GM21447 (cell line): Measurements from ENCODE around the gene ADAM10.

Source experiments
- ATAC-seq: cut with Tn5 transposase; IDR thresholded peaks from one replicate; pipeline ENCODE4 v1.9.1; 2021; ENCODE audit not compliant: unreplicated experiment

ADAM10 gene

DNA sequence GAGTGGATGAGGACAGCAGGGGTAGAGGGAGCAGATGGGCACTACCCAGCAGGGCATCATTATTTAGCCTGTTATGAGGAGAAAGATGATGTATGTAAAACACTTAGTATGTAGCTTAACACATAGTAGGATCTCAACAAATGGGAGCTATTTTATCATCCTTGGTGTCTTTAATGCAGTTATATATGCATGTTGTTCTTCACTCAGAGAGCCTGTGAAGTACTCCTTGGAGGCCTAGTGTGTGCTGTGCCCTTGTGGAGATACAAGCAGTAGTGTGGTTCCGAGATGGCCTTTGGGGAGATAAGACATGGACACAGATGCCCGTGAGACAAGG, 193.5 kb downstream of the ADAM10 start:
- ATAC-seq: no peak

DNA sequence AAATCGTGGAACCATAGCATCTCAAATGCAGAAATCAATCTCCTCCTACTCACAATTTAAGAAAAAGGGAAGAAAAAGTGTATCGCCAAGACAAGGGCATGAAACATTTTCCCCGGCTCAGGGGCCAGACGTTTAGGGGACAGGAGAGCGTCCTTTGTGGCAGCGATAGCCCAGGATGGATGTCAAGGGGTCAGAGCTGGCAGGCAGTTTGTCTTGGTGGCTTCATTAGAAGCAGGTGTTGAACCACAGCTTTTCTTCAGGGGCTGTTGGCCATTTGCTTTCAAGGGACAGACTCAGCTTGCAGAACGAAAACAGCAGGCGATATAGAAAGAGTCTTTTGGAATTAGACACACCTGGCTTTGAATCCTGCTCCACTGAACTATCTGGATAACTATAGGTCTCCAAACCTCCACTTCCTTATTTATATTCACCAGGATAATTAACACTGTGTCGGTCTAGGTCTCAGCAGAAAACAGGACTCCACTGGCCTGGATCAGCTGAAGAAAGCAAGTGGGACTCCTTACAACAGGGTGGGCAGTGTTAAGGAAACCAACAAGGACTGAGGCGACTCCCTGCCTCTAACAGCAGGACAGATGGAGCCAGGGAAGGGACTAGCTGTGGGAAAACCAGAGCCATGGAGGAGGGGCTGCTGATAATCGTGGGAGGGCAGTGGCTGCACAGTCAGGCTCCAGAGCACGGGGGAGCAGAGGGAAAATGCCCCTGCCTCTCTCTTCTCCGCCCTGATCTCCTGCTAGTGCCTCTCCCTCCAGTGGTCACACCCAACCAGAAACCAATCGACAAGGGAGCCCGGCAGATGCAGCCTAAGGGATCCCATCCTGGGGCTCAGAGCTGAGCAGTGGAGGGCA, 194.1 kb downstream of the ADAM10 start:
- no peak for ATAC-seq

DNA sequence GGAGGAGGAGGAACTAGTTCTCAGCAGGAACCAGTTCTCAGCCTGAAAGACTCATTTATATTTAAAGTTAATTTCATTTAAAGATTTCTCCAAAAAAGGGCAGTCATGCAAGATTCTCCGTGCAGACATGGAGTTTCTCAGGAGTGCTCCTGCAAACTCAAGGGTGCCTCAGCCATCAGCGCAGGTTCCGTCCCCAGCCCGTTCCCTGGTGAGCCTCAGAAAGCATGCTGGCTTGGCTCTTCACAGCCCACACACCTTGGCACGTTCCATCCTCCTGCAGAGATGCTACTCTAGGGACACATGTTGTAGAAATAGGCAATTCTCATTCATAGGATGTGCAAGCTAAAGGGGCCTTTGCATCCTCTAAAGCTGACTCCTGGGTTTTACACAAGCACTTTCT, 194.7 kb downstream of the ADAM10 start:
- no peak for ATAC-seq

DNA sequence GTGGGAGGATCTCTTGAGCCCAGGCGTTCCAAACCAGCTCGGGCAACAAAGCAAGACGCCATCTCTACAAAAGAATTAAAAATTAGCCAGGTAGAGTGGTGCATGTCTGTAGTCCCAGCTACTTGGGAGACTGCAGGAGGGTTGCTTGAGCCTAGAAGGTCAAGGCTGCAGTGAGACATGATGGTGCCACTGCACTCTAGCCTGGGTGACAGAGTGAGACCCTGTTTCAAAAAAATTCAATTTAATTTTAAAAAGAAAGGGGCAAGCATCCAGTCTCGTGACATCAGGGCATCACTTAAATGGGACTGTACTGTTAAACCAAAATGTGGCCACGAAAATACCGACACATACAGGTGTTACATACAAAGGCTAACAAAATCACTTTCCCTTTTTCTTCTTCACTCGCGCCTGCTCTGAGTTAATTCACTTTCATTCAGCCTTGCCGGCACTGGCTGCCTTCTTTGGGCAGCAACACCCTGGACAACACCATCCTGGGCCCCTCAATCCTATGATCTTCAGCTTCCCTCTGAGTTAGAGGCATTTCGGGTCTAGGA, 196.1 kb downstream of the ADAM10 start:
- ATAC-seq: no peak

DNA sequence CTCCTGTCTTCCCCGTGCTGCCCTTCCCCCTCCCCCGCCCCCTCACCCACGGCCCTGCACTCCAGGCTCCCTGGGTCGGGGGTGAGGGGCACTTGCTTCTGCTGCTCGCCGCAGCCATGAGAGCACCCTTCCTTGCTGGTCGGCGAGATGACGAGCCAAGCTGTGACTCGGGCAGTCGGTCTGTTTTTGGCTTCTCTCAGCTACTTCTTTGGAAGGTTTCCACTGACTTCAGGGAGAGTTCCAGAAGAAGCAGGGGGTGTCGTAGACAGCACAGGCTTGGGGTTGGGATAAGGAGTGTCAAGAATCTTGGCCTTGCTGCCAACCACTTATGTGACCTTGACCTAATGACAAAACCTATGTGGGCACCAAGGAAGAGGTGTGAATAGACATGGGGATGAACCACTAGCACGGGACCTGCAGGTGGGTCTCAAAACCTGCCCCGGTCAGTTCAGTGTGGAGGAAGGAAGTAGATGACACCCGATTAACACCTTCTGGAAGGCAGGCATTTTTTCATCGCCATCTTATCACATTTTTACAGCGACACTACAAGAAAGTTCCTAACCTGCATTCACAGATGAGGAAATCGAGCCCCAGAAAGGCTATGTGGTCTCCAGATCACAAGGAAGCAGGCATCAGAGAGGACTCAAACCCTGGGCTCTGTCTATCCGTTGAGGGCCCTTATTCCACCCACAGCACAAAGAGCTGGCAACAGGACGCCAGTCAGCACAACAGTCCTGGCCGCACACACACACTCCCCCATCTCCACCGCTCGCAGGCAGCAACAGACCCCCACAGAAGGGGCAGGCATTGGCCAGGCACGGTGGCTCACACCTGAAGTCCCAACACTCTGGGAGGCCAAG, 196.8 kb downstream of the ADAM10 start:
- no peak for ATAC-seq

DNA sequence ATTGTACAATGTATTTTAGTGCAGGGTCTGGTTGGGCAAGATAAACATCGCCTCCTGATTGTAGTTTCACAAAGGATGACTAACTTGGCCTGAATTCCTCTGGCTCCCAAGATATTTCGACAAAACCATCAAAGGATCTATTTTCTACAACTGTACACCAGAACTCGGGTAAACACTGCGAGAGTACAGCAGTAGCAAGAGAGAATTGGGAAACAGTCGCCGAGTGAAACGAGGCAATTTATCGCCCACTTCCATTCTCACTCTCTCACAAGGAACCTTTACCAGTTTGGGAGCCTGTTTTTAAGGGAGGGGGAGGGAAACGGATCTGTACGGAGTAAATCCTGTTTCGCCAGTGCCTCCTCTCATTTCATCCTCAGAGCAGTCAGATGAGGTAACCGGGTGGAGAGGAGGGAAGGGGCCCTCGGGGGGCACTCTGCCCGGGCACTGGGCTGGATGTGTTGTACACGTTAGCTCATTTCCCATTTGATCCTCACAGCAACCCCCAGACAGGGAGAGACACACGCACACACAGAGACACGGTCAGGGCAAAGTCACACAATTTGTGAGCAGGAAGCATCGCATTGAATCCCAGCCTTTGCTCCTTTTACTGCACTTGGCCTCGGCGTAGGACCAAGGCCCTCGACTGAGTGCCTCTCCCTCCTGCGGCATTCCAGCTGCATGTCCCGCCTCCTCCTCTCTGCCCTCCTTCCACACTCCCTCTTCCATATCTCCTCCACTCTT, 197.6 kb downstream of the ADAM10 start:
- no peak for ATAC-seq

DNA sequence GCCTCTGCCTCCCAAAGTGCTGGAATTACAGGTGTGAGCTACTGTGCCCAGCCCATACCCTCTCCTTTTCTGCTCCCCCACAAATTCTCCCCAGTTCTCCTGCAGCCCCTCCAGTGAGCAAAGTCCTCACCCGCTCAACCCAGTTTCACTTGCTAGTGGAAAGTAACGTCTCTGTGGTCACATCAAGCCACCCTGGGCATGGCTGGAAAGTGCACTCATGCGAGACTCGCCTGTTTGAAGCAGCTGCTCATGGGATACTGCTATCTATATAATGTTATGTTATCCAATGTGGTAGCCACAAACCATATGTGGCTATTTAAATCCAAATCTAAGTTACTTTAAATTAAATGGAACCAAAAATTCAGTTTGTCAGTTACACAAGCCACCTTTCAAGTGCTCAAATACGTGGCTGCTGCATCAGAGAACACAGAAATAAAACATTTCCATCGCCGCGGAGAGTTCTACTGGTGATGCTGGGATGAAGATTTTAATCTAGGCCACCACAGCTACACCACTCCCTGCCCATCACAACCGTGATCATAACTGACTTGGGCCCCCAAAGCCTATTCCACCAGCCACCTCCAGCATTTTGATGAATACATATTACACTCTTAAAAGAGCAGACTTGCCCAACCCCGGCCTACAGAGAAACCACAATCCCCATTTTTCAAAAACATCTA, 198.3 kb downstream of the ADAM10 start:
- no peak for ATAC-seq

DNA sequence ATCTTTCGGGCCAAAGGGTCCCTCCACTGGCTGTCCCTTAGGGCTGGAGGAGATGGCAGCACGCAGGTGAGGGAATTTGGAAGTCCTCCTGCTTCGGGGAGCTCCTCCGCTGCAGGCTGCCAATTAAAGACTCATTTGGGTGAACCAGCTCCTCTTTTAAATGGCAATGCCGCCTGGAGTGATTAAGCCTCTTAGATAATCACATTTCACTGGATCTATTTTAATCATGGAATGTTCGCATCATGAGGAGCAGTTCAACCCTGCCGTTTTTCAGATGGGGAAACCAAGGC, 199.8 kb downstream of the ADAM10 start:
- ATAC-seq: no peak

DNA sequence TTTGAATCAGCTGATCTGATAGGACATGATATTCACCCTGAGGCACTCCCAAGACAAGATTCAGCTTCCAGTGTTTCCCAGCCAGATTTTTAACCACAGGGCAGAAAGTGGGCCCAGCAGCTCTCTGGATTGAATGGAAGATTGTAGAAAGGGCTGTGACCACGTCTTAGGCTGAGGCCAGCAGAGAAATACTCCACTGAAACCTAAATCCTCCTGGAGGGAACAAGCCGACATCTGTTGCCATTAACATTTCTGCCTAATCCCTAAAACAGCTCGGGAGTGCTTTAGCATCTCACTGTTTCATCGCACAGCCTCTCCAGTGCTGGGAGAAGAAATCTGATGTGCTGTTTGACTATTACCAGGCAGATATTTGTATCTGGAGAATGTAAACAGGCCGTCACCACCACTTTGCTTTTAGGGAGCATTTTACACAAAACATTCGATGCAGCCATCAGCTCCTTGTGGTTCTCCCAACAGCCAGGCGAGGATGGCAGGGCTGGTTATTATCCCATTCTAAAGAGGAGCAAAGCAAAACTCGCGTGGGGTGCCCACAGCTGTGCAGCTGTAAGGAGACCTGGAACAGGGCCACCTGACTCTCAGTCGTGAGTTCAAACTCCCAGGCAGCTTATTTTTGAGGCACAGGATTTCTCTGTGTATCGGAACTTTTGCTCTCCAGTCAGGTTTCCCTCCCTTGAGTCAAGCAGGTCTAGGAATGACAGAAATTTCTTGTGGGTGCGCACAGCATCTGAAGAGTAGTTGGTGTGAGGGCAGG, 200.3 kb downstream of the ADAM10 start:
- ATAC-seq: no peak

DNA sequence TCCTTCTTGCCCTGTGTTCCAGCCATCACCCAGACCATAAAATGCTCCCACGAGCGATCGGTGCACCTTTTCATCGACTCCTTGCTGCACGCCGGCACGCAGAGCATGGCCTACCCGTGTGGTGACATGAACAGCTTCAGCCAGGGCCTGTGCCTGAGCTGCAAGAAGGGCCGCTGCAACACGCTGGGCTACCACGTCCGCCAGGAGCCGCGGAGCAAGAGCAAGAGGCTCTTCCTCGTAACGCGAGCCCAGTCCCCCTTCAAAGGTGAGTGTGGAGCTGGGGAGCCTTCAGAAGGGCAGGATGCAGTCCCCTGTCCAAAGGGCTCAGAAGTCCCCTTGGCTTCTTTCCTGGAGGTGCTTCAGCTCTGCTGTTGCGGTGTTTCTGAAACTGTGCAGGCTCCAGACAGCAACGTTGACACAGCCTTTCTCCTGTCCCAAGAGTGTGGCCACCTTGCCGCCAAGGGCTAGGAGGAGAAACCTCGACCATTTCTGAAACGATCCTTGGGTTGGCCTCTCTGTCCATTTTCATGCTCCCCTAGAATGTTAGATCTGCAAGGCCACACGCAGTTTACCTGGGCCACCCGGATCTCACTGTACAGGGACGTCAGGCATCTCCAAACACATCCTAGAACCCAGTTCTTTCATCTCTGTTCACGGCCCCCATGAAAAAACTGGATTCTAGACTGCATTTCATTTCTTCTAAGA, 201.0 kb downstream of the ADAM10 start:
- ATAC-seq: no peak

DNA sequence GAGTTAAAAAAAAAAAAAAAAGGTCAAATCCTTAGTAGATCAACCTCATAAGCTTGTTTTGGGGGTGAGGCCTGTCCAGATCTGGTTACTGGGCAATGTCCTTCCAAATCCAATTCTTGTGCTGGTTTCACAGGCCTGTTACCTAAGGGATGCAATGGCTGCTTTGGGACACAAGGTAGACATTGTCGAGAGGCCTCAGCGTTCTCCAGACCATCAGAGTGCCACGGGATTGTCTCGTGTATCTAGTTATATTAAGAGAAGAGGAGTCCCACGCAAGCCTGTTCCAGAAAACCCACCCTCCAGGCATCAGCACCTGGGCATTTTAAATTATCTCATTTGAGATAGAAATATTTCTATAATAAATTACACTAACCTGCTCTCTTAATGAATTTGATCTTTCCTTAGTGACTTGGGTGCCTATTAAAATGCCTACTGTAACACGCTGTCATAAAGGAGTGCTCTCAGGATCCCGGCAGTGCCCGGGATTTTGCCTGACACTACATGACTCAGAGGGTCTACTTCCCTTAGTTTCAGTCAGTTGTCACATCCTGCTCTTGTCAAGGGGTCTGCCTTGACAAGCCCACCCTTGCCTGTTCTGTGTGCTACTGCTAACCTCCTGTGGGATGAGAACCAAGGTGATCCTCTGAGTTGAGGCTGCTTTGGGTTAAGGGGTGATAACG, 201.7 kb downstream of the ADAM10 start:
- ATAC-seq: no peak

DNA sequence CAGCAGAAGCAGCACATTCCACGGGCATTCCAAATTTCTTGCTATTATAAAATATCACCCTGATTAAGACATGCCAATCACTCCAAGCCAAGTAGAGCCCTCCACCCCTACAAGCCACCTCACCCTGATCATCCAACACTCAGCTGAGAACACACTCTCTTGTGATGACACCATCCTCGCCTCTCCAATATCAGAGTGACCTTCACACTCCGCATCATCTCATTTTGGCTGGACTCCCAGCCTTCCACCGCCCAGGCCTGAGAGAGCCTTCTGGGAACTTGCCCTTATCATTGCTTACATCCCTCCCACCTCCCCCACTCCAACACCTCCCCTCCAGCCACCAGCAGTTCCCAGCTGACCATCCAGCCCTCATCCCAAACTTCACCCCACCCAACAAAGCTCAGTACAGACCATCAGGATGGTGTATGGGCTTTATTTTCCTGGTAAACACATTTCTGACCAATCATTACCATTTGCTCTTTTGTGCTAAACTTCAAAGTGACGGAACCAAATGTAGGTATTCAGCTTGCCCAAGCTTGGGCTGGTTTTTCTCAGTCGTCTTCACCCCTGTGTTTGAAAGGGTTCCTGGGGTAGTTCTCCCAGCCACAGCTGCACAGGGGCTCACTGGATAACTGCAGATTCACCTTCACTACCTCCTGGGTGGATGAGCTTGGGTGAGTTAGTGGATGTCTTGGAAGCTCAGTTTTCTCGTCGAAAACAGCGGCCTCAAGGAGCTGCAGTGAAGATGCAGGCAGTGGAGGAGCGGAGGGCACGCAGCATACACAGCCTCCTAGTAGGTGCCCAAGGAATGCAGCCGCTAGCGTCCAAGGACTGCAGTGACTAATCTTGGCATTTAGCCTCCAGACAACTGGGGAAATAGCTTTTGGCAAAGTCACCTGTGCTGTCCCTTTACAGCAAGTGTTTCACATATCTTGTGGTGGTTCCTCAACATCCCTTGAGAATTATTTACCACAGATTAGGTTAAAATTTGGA, 202.6 kb downstream of the ADAM10 start:
- no peak for ATAC-seq

DNA sequence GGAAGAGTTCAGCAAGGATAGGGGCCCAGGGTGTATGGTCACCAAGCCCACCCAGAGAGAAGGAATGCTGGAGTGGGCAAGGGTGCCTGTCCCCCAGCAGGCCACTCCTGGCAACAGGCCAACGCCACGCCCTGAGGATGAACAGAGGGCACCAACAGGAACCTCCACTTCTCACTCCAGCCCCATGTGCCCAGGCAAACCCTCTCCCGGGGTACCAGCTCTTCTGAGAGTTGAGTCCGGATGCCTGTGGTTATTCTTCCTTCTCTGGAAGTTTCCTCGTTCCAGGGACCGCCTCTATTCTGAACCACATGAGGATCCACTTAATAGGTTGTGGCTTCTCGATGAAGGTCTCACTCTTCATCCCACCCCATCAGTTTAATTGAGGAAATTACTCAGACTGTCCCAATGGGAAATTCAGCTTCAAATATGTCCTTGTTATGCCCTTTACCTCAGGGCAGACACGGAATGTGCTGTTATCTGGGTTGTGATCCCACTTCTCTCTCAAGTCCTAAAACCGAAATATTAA, 203.4 kb downstream of the ADAM10 start:
- no peak for ATAC-seq

DNA sequence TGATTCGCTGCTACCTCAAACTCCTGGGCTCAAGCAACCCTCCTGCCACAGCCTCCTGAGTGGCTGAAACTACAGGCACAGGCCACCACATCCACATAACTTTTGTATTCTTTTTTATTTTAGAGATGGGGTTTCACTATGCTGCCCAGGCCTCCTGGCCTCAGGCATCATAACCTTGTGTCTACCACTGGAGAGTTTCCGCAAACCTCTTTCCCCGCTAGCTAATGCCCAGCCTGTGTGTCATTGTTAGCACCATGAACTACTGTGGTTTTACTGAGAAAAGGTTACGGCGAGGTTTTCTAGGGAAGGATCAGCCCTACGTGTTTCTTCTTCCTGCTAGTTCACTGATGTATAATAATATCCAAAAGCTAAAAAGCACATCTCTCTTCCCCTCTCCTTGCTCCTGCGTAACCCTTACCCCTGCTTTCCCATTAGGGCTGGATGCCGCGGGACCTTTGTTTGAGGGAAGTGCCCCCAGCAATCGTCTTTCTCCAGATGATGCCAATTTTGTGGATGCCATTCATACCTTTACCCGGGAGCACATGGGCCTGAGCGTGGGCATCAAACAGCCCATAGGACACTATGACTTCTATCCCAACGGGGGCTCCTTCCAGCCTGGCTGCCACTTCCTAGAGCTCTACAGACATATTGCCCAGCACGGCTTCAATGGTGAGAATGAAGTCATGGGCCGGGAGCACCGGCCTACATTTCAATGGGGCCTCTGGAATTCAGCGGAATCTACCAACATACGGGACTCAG, 204.0 kb downstream of the ADAM10 start:
- no peak for ATAC-seq

DNA sequence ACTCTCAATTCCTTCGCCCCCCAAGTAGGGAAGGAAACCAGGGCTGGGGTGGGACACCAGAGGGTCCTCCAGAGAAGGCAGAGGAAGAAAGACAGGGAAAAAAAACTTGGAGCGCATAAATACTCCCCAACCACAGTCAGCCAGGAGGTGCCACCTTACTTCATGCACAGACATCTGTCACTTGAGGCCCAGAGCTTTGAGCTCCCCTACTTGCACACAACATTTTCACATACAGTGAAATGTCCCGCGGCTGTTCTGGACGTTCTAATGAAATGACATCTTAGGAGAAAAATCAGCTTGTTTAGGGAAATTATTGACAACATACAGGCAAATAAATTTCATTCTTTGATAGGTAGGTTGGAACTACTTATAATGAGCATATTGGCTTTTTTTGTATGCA, 204.8 kb downstream of the ADAM10 start:
- ATAC-seq: no peak

DNA sequence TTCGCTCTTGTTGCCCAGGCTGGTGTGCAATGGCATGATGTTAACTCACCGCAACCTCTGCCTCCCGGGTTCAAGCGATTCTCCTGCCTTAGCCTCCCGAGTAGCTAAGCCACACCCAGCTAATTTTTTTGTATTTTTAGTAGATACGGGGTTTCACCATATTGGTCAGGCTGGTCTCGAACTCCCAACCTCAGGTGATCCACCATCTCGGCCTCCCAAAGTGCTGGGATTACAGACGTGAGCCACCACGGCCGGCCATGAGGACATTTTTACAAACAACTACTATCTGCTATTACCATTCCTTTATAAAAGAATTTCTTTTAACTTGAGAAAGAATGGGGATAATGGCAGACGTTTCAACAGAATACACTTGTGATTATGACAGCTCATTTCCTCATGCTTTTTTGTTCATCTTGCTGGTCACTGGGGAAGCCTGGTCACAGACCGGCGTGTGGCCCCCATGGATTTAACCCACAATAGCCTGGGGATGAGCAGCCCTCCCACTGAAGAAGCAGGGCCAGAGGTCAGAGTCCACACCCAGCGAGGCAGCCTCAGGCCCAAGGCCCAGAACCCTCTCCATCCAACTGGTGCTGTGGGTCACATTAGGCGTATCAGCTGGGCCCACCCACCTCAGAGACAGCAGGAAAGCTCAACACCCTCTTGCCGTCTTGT, 205.7 kb downstream of the ADAM10 start:
- ATAC-seq: no peak
